Measurements from ENCODE around the gene MAPK8IP3.

MAPK8IP3 gene, protein sequence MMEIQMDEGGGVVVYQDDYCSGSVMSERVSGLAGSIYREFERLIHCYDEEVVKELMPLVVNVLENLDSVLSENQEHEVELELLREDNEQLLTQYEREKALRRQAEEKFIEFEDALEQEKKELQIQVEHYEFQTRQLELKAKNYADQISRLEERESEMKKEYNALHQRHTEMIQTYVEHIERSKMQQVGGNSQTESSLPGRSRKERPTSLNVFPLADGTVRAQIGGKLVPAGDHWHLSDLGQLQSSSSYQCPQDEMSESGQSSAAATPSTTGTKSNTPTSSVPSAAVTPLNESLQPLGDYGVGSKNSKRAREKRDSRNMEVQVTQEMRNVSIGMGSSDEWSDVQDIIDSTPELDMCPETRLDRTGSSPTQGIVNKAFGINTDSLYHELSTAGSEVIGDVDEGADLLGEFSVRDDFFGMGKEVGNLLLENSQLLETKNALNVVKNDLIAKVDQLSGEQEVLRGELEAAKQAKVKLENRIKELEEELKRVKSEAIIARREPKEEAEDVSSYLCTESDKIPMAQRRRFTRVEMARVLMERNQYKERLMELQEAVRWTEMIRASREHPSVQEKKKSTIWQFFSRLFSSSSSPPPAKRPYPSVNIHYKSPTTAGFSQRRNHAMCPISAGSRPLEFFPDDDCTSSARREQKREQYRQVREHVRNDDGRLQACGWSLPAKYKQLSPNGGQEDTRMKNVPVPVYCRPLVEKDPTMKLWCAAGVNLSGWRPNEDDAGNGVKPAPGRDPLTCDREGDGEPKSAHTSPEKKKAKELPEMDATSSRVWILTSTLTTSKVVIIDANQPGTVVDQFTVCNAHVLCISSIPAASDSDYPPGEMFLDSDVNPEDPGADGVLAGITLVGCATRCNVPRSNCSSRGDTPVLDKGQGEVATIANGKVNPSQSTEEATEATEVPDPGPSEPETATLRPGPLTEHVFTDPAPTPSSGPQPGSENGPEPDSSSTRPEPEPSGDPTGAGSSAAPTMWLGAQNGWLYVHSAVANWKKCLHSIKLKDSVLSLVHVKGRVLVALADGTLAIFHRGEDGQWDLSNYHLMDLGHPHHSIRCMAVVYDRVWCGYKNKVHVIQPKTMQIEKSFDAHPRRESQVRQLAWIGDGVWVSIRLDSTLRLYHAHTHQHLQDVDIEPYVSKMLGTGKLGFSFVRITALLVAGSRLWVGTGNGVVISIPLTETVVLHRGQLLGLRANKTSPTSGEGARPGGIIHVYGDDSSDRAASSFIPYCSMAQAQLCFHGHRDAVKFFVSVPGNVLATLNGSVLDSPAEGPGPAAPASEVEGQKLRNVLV (N-terminal part only)

DNA sequence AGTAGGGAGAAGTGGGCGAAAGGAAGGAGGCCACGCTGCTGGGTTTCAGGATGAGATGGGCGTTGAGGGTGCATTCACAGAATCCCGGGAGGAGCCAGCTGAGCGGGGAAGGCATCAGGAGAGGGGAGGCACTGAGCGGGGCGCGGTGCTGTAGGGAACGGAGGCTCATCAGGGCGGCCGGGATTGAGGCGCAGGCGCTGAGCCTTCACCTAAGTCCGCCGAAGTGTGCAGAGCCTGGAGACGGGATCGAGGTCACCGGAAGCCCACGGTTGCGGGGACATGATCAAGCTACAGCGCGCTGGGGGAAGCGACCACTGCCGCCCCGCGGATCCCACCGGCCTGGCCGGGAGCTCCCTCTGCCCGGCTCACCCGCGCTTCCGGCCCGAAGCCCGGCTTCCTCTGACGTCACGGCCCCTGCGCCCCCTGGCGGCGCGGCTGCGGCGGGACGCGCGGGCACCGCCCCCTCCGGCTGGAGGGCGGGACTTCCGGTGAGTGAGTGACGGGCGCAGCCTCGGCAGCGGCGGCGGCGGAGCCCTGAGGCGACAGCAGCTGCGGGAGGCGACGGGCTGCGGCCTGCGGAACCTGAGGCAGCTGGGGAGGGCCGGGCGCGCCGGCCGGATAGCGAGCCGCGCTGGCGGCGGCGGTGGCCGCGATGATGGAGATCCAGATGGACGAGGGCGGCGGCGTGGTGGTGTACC, at the start of gene MAPK8IP3:
Gene MAPK8IP3 (plus strand): TSS at position 508 of the 698 bp plus-strand sequence. CDS start 145 bp downstream, at position 653.
- no peaks in the 10 kb centered on the region for H3K27me3 Mint-ChIP-seq
- peaks cover 66% of the 10 kb centered on the region for H3K36me3 Mint-ChIP-seq (ENCODE audit: low read depth)
- H3K27ac Mint-ChIP-seq: peak within 1 kb of the TSS; percentile 99

GRCh38 chr16:1656808-1657617, 49.0 kb upstream of the MAPK8IP3 start:
- H3K4me3 Mint-ChIP-seq: no peak overlapping the region
- no peak for DNase-seq
- H3K36me3 Mint-ChIP-seq (ENCODE audit: low read depth): peaks cover 71% of the 10 kb centered on the region
- H3K4me1 Mint-ChIP-seq (ENCODE audit: low read depth): no peaks in the 10 kb centered on the region
- H3K9me3 Mint-ChIP-seq: no peaks in the 10 kb centered on the region
- no peak overlapping the region for H3K27ac Mint-ChIP-seq
- no peaks in the 10 kb centered on the region for H3K27me3 Mint-ChIP-seq

More for the DNA sequence above, at the start of gene MAPK8IP3:
- DNase-seq: peak; percentile 100
- H3K4me3 Mint-ChIP-seq: peak within 1 kb of the TSS; percentile 99
- H3K4me1 Mint-ChIP-seq (ENCODE audit: low read depth): peaks cover 44% of the 10 kb centered on the region
- H3K9me3 Mint-ChIP-seq: no peaks in the 10 kb centered on the region

GRCh38 chr16:1657841-1658240, 48.2 kb upstream of the MAPK8IP3 start:
- peaks cover 71% of the 10 kb centered on the region for H3K36me3 Mint-ChIP-seq (ENCODE audit: low read depth)
- no peaks in the 10 kb centered on the region for H3K9me3 Mint-ChIP-seq
- no peak for DNase-seq
- H3K4me1 Mint-ChIP-seq (ENCODE audit: low read depth): no peaks in the 10 kb centered on the region
- no peak overlapping the region for H3K4me3 Mint-ChIP-seq
- no peak overlapping the region for H3K27ac Mint-ChIP-seq
- no peaks in the 10 kb centered on the region for H3K27me3 Mint-ChIP-seq

GRCh38 chr16:1659031-1659430, 47.0 kb upstream of the MAPK8IP3 start:
- H3K4me1 Mint-ChIP-seq (ENCODE audit: low read depth): no peaks in the 10 kb centered on the region
- peaks cover 77% of the 10 kb centered on the region for H3K36me3 Mint-ChIP-seq (ENCODE audit: low read depth)
- DNase-seq: no peak
- H3K27me3 Mint-ChIP-seq: no peaks in the 10 kb centered on the region
- H3K4me3 Mint-ChIP-seq: no peak overlapping the region
- H3K9me3 Mint-ChIP-seq: no peaks in the 10 kb centered on the region
- H3K27ac Mint-ChIP-seq: no peak overlapping the region

DNA sequence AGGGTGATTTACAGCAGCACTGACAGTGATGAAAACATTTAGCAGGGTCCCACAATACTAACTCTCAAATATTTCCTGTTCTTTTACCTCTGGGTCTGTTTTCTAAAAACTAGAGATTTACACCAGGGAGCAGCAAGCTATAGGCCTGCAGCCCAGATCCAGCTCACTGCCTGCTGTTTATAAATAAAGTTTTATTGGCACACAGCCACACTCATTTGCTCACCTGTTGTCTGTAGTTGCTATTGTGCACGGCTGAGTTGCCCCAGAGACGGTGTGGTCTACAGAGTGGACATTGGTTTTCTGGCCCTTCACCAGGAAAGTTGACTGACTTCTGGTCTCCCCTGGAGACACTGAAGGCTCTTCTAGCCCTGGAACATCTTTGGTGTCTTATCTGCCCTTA, 44.2 kb upstream of the MAPK8IP3 start:
- no peak overlapping the region for H3K4me3 Mint-ChIP-seq
- H3K27me3 Mint-ChIP-seq: no peaks in the 10 kb centered on the region
- H3K4me1 Mint-ChIP-seq (ENCODE audit: low read depth): no peaks in the 10 kb centered on the region
- no peak for DNase-seq
- H3K36me3 Mint-ChIP-seq (ENCODE audit: low read depth): peaks cover 86% of the 10 kb centered on the region
- H3K27ac Mint-ChIP-seq: peak overlapping the region; percentile 26
- H3K9me3 Mint-ChIP-seq: no peaks in the 10 kb centered on the region

- H3K4me1 Mint-ChIP-seq (ENCODE audit: low read depth): no peaks in the 10 kb centered on the region
- H3K36me3 Mint-ChIP-seq (ENCODE audit: low read depth): peaks cover 86% of the 10 kb centered on the region
- no peaks in the 10 kb centered on the region for H3K9me3 Mint-ChIP-seq
These were observed 43.5 kb upstream of the MAPK8IP3 start for GRCh38 chr16:1662543-1662942.

GRCh38 chr16:1665829-1666228, 40.2 kb upstream of the MAPK8IP3 start:
- H3K4me3 Mint-ChIP-seq: no peak overlapping the region
- H3K9me3 Mint-ChIP-seq: no peaks in the 10 kb centered on the region
- DNase-seq: no peak
- peaks cover 94% of the 10 kb centered on the region for H3K36me3 Mint-ChIP-seq (ENCODE audit: low read depth)
- no peak overlapping the region for H3K27ac Mint-ChIP-seq
- H3K4me1 Mint-ChIP-seq (ENCODE audit: low read depth): no peaks in the 10 kb centered on the region
- no peaks in the 10 kb centered on the region for H3K27me3 Mint-ChIP-seq

More at GRCh38 chr16:1662543-1662942, 43.5 kb upstream of the MAPK8IP3 start:
- no peaks in the 10 kb centered on the region for H3K27me3 Mint-ChIP-seq
- no peak for DNase-seq
- H3K27ac Mint-ChIP-seq: no peak overlapping the region
- no peak overlapping the region for H3K4me3 Mint-ChIP-seq

DNA sequence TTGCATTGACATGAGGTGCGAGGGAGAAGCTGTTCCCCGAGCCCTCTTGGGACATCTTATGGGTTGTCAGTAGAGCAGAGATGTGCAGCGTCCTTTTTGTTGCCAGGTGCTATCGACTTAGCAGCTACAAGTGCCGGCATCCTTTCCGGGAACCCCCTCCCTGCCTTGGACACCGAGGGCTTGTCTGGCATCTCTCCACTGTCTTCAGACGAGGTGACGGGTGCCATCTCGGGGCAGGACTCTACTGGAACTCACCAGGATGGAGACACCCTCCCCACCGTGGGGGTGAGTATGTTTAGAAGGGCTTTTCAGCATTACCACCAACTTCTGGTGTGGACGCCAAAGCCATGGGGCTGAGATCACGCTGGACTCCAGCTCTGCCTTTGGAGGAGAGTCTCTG, 39.7 kb upstream of the MAPK8IP3 start:
- Mint-ChIP-seq H3K27ac (no peak overlapping the region), H3K36me3 (ENCODE audit: low read depth) (peaks cover 96% of the 10 kb centered on the region), H3K9me3 (no peaks in the 10 kb centered on the region), H3K4me1 (ENCODE audit: low read depth) (no peaks in the 10 kb centered on the region), H3K27me3 (no peaks in the 10 kb centered on the region), H3K4me3 (no peak overlapping the region)
- DNase-seq: no peak

DNA sequence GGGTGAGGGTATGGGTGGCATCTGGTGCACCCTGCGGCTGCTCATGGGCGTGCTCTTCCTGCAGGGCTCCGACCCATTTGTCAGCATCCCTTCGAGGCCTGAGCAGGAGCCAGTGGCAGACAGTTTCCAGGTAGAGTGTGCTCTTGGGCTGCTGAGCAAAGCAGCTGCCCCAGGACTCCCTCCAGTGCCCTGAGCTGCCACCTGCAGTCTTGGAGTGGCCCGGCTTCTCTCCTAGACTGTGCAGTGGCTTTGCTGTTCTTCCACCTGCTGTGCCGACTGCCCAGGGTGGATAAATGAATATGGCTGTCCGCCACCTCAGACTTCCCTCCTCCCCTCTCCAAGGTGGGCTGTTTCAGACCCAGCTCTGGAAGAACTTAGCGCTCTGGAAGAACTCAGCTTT, 38.7 kb upstream of the MAPK8IP3 start:
- H3K36me3 Mint-ChIP-seq (ENCODE audit: low read depth): peaks cover 98% of the 10 kb centered on the region
- H3K27me3 Mint-ChIP-seq: no peaks in the 10 kb centered on the region
- H3K4me3 Mint-ChIP-seq: no peak overlapping the region
- DNase-seq: no peak
- H3K4me1 Mint-ChIP-seq (ENCODE audit: low read depth): no peaks in the 10 kb centered on the region
- H3K27ac Mint-ChIP-seq: no peak overlapping the region
- H3K9me3 Mint-ChIP-seq: no peaks in the 10 kb centered on the region

DNA sequence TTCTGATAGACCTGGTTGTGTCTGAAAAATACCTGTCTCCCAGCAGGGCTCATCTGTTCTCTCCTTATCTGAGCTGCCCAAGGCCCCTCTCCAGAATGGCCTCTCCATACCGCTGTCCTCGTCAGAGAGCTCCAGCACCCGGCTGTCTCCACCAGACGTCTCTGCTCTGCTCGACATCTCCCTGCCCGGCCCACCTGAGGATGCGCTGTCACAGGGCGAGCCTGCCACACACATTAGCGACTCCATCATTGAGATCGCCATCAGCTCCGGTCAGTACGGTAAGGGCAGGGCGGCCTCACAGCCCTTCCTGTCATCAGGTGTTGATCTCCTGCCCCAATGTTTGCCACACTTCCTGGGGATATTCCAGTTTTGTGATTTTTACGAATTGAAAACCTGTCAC, 38.1 kb upstream of the MAPK8IP3 start:
- no peaks in the 10 kb centered on the region for H3K27me3 Mint-ChIP-seq
- H3K4me1 Mint-ChIP-seq (ENCODE audit: low read depth): no peaks in the 10 kb centered on the region
- H3K27ac Mint-ChIP-seq: no peak overlapping the region
- no peak for DNase-seq
- no peak overlapping the region for H3K4me3 Mint-ChIP-seq
- no peaks in the 10 kb centered on the region for H3K9me3 Mint-ChIP-seq
- H3K36me3 Mint-ChIP-seq (ENCODE audit: low read depth): peaks cover 98% of the 10 kb centered on the region

GRCh38 chr16:1668612-1669319, 37.2 kb upstream of the MAPK8IP3 start:
- no peaks in the 10 kb centered on the region for H3K27me3 Mint-ChIP-seq
- no peak for DNase-seq
- H3K9me3 Mint-ChIP-seq: no peaks in the 10 kb centered on the region
- H3K4me1 Mint-ChIP-seq (ENCODE audit: low read depth): no peaks in the 10 kb centered on the region
- no peak overlapping the region for H3K27ac Mint-ChIP-seq
- H3K4me3 Mint-ChIP-seq: no peak overlapping the region
- peaks cover 98% of the 10 kb centered on the region for H3K36me3 Mint-ChIP-seq (ENCODE audit: low read depth)

GRCh38 chr16:1669698-1670097, 36.3 kb upstream of the MAPK8IP3 start:
- no peaks in the 10 kb centered on the region for H3K4me1 Mint-ChIP-seq (ENCODE audit: low read depth)
- DNase-seq: no peak
- no peaks in the 10 kb centered on the region for H3K9me3 Mint-ChIP-seq
- H3K27me3 Mint-ChIP-seq: no peaks in the 10 kb centered on the region
- H3K36me3 Mint-ChIP-seq (ENCODE audit: low read depth): peaks cover 99% of the 10 kb centered on the region
- no peak overlapping the region for H3K4me3 Mint-ChIP-seq
- no peak overlapping the region for H3K27ac Mint-ChIP-seq

DNA sequence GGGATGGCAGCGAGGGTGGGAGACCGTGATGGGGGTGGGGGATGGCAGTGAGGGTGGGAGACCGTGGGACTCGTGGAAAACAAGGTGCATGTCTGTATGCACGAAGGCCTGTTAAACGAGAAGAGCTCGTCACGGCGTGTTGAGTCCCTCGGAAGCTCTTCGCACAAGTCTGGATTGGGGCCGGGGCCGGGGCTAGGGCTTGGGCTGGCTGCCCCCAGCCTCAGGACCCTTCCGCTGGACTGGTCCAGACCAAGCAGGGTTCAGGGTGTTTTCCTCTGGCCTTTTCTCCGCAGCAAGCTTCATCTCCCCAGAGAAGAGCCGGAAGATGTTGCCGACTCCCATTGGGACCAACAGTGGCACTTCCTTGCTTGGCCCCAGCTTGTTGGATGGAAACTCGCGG, 35.6 kb upstream of the MAPK8IP3 start:
- Mint-ChIP-seq H3K27me3 (no peaks in the 10 kb centered on the region), H3K9me3 (no peaks in the 10 kb centered on the region), H3K36me3 (ENCODE audit: low read depth) (peaks cover 99% of the 10 kb centered on the region), H3K4me1 (ENCODE audit: low read depth) (no peaks in the 10 kb centered on the region), H3K27ac (no peak overlapping the region), H3K4me3 (no peak overlapping the region)
- no peak for DNase-seq

All from activated T-cell treated with anti-CD3 and anti-CD28 coated beads, Interleukin-2, amount 50 U/mL, for 24 hours (primary cell).